ENCODE data around the gene ACAP1. TPM values are rescaled to one million over a fixed set of nuclear protein-coding genes. Genes with fewer than 3 reads are reported as not detected.
A peak's percentile ranks its signal among the peaks of the same experiment; 100 is the strongest.

ACAP1 gene
- total RNA-seq, 2 experiments from 2014 or later: 727 to 775 TPM

DNA sequence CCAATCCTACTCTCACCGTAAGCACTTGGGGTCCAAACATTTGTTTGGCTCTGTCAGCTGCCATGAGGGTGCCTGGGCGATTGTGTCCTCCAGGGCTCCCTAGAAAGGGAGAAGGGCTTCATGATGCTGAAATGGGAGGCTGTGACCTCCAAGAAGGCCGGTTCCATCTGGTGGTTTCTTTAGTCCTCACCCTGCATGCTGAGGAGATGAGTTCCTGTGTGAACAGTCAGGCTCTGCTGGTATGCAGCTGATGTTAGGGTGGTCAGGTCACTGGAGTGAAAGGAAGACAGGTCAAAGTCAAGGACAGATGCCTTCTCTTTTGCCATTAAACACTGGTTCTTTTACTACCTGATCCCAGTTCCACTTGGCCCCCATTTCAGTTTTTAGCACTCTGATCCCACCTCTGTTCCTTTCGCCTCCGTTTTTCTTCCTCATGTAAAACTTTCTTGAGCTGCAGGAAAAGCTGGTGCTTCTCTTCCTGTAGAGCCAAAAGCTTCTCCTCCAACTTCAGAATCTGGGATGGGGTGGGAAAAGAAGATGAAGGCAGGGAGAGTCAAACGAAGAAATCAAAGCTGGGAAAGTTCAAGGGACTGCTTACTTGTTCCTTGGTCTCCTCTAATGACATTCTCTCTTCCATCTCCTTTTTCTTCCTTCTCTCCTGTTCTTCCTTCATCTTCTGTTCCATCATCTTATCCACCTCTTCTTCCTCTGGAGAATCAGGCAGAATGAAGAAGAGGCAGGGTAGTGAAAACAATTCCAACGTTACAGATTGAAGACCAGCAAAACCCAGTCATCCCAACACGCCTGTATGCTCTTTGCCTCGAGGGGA lies 22.2 kb upstream of the ACAP1 start:
- no peak for DNase-seq
- H3K4me3 Mint-ChIP-seq: peak overlapping the region; percentile 83
- ChIA-PET CTCF (interaction anchor here (0.9 to 2.2 kb wide), 5 partner anchors 8 to 247 kb away, joined by 3 to 11 read pairs (median 4); no protein-coding TSS in a partner anchor), POLR2A (interaction anchor here (1.3 kb wide), 1 partner anchor 15 kb away, joined by 6 read pairs; the partner anchor contains the start of gene NEURL4)
- peak overlapping the region; percentile 84 for H3K27ac Mint-ChIP-seq
- H3K36me3 Mint-ChIP-seq (ENCODE audit: low read depth): peaks cover 63% of the 10 kb centered on the region
- H3K27me3 Mint-ChIP-seq: no peaks in the 10 kb centered on the region
- H3K4me1 Mint-ChIP-seq: peaks cover 56% of the 10 kb centered on the region
- no peaks in the 10 kb centered on the region for H3K9me3 Mint-ChIP-seq

DNA sequence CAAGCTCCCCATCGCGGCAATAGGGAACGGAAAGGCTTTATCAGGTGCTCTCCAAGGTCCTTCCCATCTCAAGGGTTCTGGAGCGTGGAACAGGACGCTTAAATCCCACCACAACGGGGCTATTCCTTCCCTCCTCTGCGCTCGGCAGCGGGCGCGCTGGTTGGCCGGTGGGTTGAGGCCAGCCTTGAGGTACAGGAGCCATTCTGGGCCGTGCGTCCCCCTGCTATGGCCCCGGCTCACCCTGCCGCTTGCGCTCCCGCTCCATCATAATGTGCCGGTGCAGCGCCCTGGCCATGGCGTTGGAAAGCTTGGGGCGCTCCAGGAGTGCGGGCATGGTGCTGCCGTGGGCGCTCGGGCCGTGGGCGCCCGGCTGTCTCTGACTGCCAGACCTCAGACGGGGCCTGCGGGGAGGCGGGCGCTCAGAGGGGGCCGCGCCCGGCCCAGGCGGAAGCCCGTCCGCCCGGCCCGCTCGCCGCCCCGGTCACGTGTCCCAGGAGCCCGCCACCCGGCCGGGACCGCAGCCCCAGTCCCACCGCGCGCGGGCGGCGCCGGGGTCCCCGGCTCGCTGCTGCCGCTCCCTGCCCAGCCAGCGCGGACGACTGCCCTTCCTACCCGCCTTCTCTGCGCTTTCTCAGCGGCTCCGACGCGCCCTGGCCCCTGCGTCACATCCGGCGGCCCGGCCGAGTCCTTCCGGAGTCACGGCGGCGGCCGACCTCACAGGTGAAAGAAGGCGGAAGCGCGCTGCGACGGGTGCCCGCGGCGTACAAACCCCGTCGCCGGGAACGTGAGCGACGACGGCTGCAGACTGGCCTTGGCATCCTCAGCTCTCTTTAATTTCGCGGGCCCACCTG lies 21.4 kb upstream of the ACAP1 start, which contains the start of gene GPS2:
Gene GPS2, minus strand, starts transcription at position 642 of the 851 bp plus-strand sequence. Its CDS starts 308 bp downstream, at position 334.
- POLR2A ChIA-PET: interaction anchor here (0.6 to 1.3 kb wide), 2 partner anchors 14 to 32 kb away, joined by 3 to 6 read pairs; partner anchors contain the start of gene NEURL4
- peak within 1 kb of the TSS; percentile 90 for H3K4me3 Mint-ChIP-seq

DNA sequence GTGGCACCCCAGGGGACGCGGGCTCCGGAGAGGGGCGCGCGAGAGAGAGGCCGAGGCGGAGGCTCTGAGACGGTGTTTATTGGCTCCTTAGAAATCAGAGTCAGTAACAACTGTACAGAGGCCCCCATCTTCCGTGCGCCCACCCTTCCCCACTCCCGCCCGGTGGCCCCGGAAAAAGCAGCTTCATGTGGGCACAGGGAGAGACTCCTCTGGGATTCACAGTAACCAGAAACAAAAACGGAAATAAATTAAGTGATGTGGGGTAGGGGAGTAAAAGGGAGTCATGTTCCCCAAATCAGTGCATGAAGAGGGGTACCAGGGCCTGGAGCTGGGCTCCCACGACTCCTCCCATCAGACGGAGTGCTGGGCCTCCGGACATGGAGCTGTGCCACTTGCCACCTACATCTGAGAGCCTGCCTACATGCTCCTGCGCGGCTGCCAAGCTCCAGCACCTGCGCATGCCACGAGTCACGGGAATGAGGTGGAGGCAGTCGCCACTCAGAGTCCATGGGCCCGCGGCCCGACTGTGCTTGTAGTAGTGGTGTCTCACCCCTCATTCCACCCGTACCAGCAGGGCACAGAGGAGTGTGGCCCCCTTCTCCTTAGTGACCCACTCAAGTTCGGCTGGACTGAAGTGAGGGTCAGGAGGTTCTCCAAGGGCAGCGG lies 20.6 kb upstream of the ACAP1 start:
- peaks cover 40% of the 10 kb centered on the region for H3K4me1 Mint-ChIP-seq
- H3K9me3 Mint-ChIP-seq: no peaks in the 10 kb centered on the region
- POLR2A ChIA-PET: interaction anchor here (0.6 kb wide), 1 partner anchor 31 kb away, joined by 3 read pairs; no protein-coding TSS in a partner anchor
- CTCF ChIA-PET: interaction anchor here (1.6 to 2.2 kb wide), 2 partner anchors 10 to 22 kb away, joined by 4 to 11 read pairs; no protein-coding TSS in a partner anchor
- H3K27ac Mint-ChIP-seq: peak overlapping the region; percentile 94
- no peaks in the 10 kb centered on the region for H3K27me3 Mint-ChIP-seq
- peaks cover 47% of the 10 kb centered on the region for H3K36me3 Mint-ChIP-seq (ENCODE audit: low read depth)
- DNase-seq: no peak
- peak overlapping the region; percentile 90 for H3K4me3 Mint-ChIP-seq

More for the DNA sequence above, 21.4 kb upstream of the ACAP1 start, which contains the start of gene GPS2:
- CTCF ChIA-PET: interaction anchor here (1.0 to 2.2 kb wide), 3 partner anchors 10 to 246 kb away, joined by 3 to 11 read pairs (median 4); no protein-coding TSS in a partner anchor
- Mint-ChIP-seq H3K36me3 (ENCODE audit: low read depth) (peaks cover 54% of the 10 kb centered on the region), H3K9me3 (no peaks in the 10 kb centered on the region), H3K27me3 (no peaks in the 10 kb centered on the region), H3K4me1 (peaks cover 48% of the 10 kb centered on the region), H3K27ac (peak within 1 kb of the TSS; percentile 94)
- DNase-seq: peak; percentile 94

DNA sequence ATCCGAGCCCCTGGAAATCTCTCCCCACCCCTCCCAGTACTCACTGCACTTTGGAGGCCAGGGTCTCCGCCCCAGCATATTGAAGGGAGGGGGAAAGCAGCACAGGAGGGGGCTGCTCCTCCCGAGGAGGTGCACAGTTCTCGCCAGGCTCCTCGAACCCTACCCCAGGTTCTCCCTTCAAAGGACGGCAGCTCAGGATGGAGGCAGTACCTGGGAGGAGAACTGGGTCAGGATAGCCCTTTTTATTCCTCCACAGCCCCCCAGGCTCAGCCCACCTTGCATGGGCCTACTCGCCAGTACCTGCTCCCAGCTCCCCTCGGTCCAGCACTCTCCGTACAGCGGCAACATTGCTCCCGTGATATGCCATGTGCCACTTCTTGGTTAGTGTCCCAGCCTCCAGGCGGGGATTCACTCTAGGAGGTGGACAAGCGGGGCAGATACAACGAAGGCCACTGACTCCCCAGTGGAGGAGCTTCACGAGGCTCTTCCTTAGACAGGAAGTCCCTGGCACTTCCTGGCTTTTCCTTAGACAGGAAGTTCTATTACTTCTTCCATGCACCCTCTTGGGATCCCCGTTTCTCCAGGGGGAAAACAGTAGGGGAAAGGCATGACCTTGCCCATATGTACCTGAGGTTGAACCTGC lies 19.0 kb upstream of the ACAP1 start:
- CTCF ChIA-PET: interaction anchor here (0.7 to 1.7 kb wide), 4 partner anchors 12 to 119 kb away, joined by 3 to 4 read pairs (median 4); partner anchors contain the start of genes ACAP1 and SLC2A4
- POLR2A ChIA-PET: no interaction called here
- Mint-ChIP-seq H3K27me3 (no peaks in the 10 kb centered on the region), H3K4me1 (peaks cover 30% of the 10 kb centered on the region), H3K36me3 (ENCODE audit: low read depth) (peaks cover 48% of the 10 kb centered on the region), H3K4me3 (no peak overlapping the region), H3K9me3 (no peaks in the 10 kb centered on the region), H3K27ac (peak overlapping the region; percentile 28)
- no peak for DNase-seq

DNA sequence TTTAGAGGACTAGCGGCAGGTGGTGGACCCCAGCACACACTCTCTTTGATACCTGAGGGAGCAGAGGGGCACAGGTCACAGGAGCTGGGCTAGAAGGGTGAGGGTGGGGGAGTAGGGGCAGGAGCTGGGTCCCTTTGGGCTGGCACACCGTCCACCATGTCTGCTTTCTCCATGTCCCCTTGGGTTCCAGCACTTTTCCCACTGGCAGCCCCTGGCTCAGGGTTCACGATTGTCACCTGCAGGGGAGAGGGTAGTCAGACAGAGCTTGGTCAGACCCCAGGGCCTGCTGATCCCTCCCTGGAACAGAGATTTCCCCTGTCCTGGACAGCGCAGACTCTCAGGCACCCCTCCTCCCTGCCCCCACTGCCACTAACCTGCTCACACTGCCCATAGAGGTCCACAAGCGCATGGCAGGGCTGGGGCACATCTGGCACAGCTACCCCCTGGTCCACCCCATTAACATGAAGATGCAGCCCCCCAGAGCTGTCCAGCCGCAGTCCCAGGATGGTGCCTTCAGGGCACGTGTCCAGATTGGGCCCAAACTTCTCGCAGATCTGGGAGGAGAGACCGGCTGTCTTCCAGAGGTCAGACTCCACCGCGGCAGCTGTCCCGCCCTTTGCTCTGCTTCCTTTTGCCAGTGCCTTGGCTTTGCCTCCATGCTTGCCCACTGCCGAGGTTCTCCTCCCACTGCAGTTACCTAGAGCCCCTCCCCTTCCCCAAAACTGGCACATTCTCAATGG lies 18.0 kb upstream of the ACAP1 start:
- H3K27me3 Mint-ChIP-seq: no peaks in the 10 kb centered on the region
- ChIA-PET POLR2A (no interaction called here), CTCF (interaction anchor here (0.7 to 1.7 kb wide), 5 partner anchors 9 to 117 kb away, joined by 3 to 4 read pairs (median 3); partner anchors contain the start of genes ACAP1, NEURL4 and SLC2A4)
- H3K27ac Mint-ChIP-seq: no peak overlapping the region
- no peaks in the 10 kb centered on the region for H3K9me3 Mint-ChIP-seq
- no peak for DNase-seq
- no peak overlapping the region for H3K4me3 Mint-ChIP-seq
- peaks cover 40% of the 10 kb centered on the region for H3K36me3 Mint-ChIP-seq (ENCODE audit: low read depth)
- peaks cover 20% of the 10 kb centered on the region for H3K4me1 Mint-ChIP-seq

DNA sequence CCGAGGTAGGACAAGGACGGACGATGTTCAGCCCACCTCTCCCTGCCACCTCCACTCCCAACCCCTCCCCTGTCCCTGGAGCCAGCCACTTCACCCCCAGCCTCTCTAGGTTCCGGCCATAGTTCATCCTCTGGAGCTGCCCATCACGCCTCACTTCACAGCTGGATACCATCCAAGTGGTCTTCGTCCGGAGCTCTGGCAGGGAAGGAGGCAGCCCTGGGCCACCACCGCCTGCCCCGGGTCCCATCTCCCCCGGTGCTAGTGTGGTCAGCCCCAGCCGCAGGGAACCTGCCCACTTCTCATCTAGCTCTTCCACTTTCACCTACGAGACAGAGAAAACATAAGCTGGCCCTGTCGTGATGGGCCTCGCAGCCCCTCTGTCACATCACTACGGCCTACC lies 14.9 kb upstream of the ACAP1 start:
- DNase-seq: no peak
- H3K4me3 Mint-ChIP-seq: no peak overlapping the region
- ChIA-PET POLR2A (interaction anchor here (1.1 kb wide), 1 partner anchor 8 kb away, joined by 3 read pairs; the partner anchor contains the start of gene NEURL4), CTCF (interaction anchor here (0.9 to 1.6 kb wide), 7 partner anchors 8 to 236 kb away, joined by 3 to 12 read pairs (median 3); partner anchors contain the start of genes ACAP1 and TNFSF13)
- no peak overlapping the region for H3K27ac Mint-ChIP-seq
- peaks cover 9% of the 10 kb centered on the region for H3K4me1 Mint-ChIP-seq
- peaks cover 30% of the 10 kb centered on the region for H3K36me3 Mint-ChIP-seq (ENCODE audit: low read depth)
- no peaks in the 10 kb centered on the region for H3K9me3 Mint-ChIP-seq
- no peaks in the 10 kb centered on the region for H3K27me3 Mint-ChIP-seq

DNA sequence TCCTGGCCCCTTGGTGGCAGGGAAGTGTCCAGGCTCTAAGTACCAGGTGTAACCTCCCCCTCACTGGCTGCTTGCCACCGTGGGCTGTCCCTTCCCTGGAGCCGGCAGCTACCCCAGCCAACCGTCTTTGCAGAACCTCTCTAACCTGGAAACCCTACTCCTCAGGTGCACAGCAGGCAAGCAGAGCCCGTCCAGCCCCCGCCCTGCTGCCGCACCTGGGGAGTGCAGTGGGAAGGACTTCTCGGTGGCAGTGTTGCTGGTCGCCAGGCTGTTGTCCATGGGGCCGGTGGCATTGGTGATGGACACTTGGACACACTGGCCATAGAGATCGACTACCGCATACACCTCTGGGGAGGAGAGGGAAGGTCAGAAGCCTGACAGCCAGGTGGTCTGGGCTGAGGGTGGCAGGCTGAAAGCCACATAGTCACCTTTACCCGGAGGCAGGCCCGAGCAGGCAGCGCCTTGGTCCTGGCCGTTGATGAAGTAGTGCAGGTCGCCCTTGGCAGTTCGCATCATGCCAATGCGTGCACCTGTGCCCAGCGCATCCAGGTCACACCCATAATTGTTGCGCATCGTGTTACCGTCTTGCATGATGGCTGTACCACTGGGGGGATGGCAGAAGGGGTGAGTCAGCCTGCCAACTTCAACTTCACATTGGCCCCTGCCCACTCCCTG lies 13.7 kb upstream of the ACAP1 start:
- H3K27ac Mint-ChIP-seq: no peak overlapping the region
- H3K4me1 Mint-ChIP-seq: peaks cover 18% of the 10 kb centered on the region
- CTCF ChIA-PET: interaction anchor here (0.7 to 1.7 kb wide), 7 partner anchors 9 to 235 kb away, joined by 3 to 12 read pairs (median 4); partner anchors contain the start of genes ACAP1 and TNFSF13
- H3K27me3 Mint-ChIP-seq: no peaks in the 10 kb centered on the region
- no peaks in the 10 kb centered on the region for H3K9me3 Mint-ChIP-seq
- no peak overlapping the region for H3K4me3 Mint-ChIP-seq
- H3K36me3 Mint-ChIP-seq (ENCODE audit: low read depth): peaks cover 34% of the 10 kb centered on the region
- no peak for DNase-seq
- POLR2A ChIA-PET: no interaction called here

DNA sequence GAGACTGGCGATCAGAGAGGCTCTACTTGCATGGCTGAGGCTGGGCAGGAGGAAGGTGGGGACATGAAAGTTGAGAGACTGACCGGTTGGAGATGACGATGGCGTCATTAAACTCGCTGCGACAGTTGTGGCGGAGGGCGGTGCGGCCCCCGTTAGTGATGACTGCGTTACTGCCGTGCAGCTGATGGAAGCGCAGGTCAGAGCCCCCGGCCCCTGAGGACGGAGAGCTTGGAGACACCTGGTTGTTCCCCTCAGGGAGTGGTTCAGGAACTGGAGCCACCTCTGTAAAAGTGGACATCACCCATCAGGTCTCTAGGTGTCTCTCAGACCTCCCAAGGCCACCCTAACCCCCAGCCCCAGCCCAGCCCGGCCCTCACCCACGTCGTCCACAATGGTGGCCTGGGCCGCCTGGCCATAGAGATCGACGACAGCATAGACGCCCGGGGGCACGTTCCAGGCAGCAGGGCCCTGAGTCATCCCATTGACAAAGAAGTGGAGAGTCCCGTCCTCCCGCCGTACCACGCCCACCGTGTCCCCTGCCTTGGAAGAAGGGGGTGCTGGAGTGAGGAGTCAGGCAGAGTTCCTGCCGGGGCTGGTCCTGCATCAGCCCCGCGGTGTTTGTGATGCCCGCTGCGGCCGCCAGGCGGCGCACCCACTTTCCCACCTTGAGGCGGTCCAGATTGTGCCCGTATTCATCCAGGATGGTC lies 12.4 kb upstream of the ACAP1 start:
- peak; percentile 71 for DNase-seq
- Mint-ChIP-seq H3K4me3 (no peak overlapping the region), H3K27ac (no peak overlapping the region), H3K36me3 (ENCODE audit: low read depth) (peaks cover 28% of the 10 kb centered on the region), H3K4me1 (peaks cover 30% of the 10 kb centered on the region), H3K9me3 (no peaks in the 10 kb centered on the region), H3K27me3 (no peaks in the 10 kb centered on the region)
- POLR2A ChIA-PET: no interaction called here
- CTCF ChIA-PET: interaction anchor here (0.7 to 2.1 kb wide), 4 partner anchors 9 to 138 kb away, joined by 3 to 11 read pairs (median 6); partner anchors contain the start of gene GPS2

DNA sequence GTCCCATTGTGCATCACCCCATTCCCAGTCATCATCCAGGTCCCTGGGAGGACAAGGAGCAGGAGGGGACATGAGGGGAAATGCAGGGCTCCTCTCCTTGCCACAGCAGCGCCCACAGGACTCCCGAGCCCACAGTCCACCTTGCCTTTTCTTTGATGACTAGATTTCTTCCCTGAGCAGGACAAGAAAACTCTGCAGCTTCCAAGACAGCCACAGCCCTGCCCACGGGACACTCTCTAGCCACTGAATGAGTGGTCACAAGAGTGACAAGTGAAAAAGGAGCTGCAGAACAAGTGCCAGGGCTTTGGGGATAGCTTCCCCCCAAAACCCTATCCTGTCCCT lies 11.9 kb upstream of the ACAP1 start:
- Mint-ChIP-seq H3K4me3 (no peak overlapping the region), H3K9me3 (no peaks in the 10 kb centered on the region), H3K27me3 (no peaks in the 10 kb centered on the region), H3K27ac (no peak overlapping the region), H3K36me3 (ENCODE audit: low read depth) (peaks cover 28% of the 10 kb centered on the region), H3K4me1 (peaks cover 31% of the 10 kb centered on the region)
- no peak for DNase-seq
- POLR2A ChIA-PET: no interaction called here
- CTCF ChIA-PET: interaction anchor here (0.8 to 2.1 kb wide), 3 partner anchors 9 to 65 kb away, joined by 4 to 11 read pairs (median 5); partner anchors contain the start of gene GPS2

DNA sequence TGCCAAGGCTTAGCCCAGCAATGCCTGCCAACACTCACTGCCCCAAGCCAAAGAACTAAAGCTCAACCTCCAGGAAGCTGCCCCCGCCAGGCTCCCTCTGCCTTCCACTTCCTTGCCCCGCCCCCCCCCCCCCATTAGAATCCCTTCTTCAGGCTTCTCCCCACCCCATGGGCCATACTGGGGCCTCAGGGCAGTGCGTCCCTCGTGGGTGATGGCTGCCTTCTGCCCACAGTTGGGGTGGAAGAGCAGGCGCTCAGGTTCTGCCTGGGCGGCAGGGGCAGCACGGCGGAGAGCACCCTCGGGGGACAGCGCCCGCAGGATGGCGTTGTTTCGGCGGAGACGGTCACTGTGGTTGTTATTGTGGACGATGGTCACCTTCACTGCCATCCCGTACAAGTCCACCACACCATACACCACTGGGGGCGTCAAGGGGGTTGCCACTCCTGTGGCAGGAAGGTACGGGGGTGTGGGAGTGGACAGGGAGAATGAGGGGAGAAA lies 11.2 kb upstream of the ACAP1 start:
- Mint-ChIP-seq H3K4me3 (no peak overlapping the region), H3K36me3 (ENCODE audit: low read depth) (peaks cover 28% of the 10 kb centered on the region), H3K27ac (no peak overlapping the region), H3K9me3 (no peaks in the 10 kb centered on the region), H3K4me1 (peaks cover 38% of the 10 kb centered on the region), H3K27me3 (no peaks in the 10 kb centered on the region)
- ChIA-PET CTCF (interaction anchor here (0.8 to 2.1 kb wide), 3 partner anchors 10 to 65 kb away, joined by 4 to 11 read pairs (median 5); partner anchors contain the start of gene GPS2), POLR2A (no interaction called here)
- DNase-seq: no peak

All from activated CD4-positive, alpha-beta T cell treated with anti-CD3 and anti-CD28 coated beads, Interleukin-2, amount 10 ng/mL, durations not matched to agents 7 days and 5 days (primary cell).